ENCODE results near the gene TEX9.
"Not testable (repeated sequence)": the region's sequence is repeated elsewhere in the genome, so short reads cannot be mapped to it uniquely, and the experiment has no call there.

The TEX9 gene

GRCh38 chr15:56358604-56359003 lies 6.6 kb upstream of the TEX9 start:
- Histone ChIP-seq H3K36me3 (ENCODE audit: control insufficient read depth, insufficient read depth, low read length) (no peaks in the 10 kb centered on the region), H3K4me3 (ENCODE audit: low read length) (no peak overlapping the region), H3K9me3 (ENCODE audit: control insufficient read depth, insufficient read depth, low read length) (no peaks in the 10 kb centered on the region), H3K27ac (ENCODE audit: low read length) (no peak overlapping the region), H3K27me3 (ENCODE audit: control insufficient read depth, insufficient read depth, low read length) (no peaks in the 10 kb centered on the region), H3K4me1 (ENCODE audit: control insufficient read depth, insufficient read depth, low read length) (no peaks in the 10 kb centered on the region)
- no CpG with 5 or more reads among the region's 7 CpGs for WGBS (ENCODE audit: insufficient coverage, insufficient read length)
- DNase-seq (ENCODE audit: low read depth, low spot score), result no peak

- Histone ChIP-seq H3K36me3 (ENCODE audit: control insufficient read depth, insufficient read depth, low read length) (no peaks in the 10 kb centered on the region), H3K4me3 (ENCODE audit: low read length) (no peak overlapping the region), H3K9me3 (ENCODE audit: control insufficient read depth, insufficient read depth, low read length) (no peaks in the 10 kb centered on the region), H3K27ac (ENCODE audit: low read length) (no peak overlapping the region), H3K27me3 (ENCODE audit: control insufficient read depth, insufficient read depth, low read length) (no peaks in the 10 kb centered on the region), H3K4me1 (ENCODE audit: control insufficient read depth, insufficient read depth, low read length) (no peaks in the 10 kb centered on the region)
- no peak for DNase-seq (ENCODE audit: low read depth, low spot score)
- no CpG with 5 or more reads among the region's 1 CpG for WGBS (ENCODE audit: insufficient coverage, insufficient read length)
These were observed 3.2 kb upstream of the TEX9 start for GRCh38 chr15:56361987-56362386.

GRCh38 chr15:56366211-56366610 lies 985 bp downstream of the TEX9 start:
- WGBS (ENCODE audit: insufficient coverage, insufficient read length), result no CpG with 5 or more reads among the region's 2 CpGs
- no peak for DNase-seq (ENCODE audit: low read depth, low spot score)

GRCh38 chr15:56367156-56367555 lies 1.9 kb downstream of the TEX9 start:
- H3K27me3 ChIP-seq (ENCODE audit: control insufficient read depth, insufficient read depth, low read length), result no peaks in the 10 kb centered on the region
- DNase-seq (ENCODE audit: low read depth, low spot score), result no peak
- H3K4me3 ChIP-seq (ENCODE audit: low read length), result no peak overlapping the region
- H3K27ac ChIP-seq (ENCODE audit: low read length), result no peak overlapping the region
- H3K9me3 ChIP-seq (ENCODE audit: control insufficient read depth, insufficient read depth, low read length), result no peaks in the 10 kb centered on the region
- H3K4me1 ChIP-seq (ENCODE audit: control insufficient read depth, insufficient read depth, low read length), result no peaks in the 10 kb centered on the region
- no CpG with 5 or more reads among the region's 3 CpGs for WGBS (ENCODE audit: insufficient coverage, insufficient read length)
- H3K36me3 ChIP-seq (ENCODE audit: control insufficient read depth, insufficient read depth, low read length), result no peaks in the 10 kb centered on the region

More at GRCh38 chr15:56366211-56366610, 985 bp downstream of the TEX9 start:
- no peaks in the 10 kb centered on the region for H3K36me3 ChIP-seq (ENCODE audit: control insufficient read depth, insufficient read depth, low read length)
- no peaks in the 10 kb centered on the region for H3K4me1 ChIP-seq (ENCODE audit: control insufficient read depth, insufficient read depth, low read length)
- H3K27me3 ChIP-seq (ENCODE audit: control insufficient read depth, insufficient read depth, low read length), result no peaks in the 10 kb centered on the region
- no peaks in the 10 kb centered on the region for H3K9me3 ChIP-seq (ENCODE audit: control insufficient read depth, insufficient read depth, low read length)
- H3K4me3 ChIP-seq (ENCODE audit: low read length), result peak overlapping the region; percentile 93; the same call in 1 of the 2 replicates
- H3K27ac ChIP-seq (ENCODE audit: low read length), result no peak overlapping the region

- no peak for DNase-seq (ENCODE audit: low read depth, low spot score)
- Histone ChIP-seq H3K4me1 (ENCODE audit: control insufficient read depth, insufficient read depth, low read length) (no peaks in the 10 kb centered on the region), H3K27me3 (ENCODE audit: control insufficient read depth, insufficient read depth, low read length) (no peaks in the 10 kb centered on the region), H3K9me3 (ENCODE audit: control insufficient read depth, insufficient read depth, low read length) (no peaks in the 10 kb centered on the region), H3K36me3 (ENCODE audit: control insufficient read depth, insufficient read depth, low read length) (no peaks in the 10 kb centered on the region), H3K27ac (ENCODE audit: low read length) (no peak overlapping the region), H3K4me3 (ENCODE audit: low read length) (no peak overlapping the region)
- no CpG with 5 or more reads among the region's 4 CpGs for WGBS (ENCODE audit: insufficient coverage, insufficient read length)
These were observed 4.0 kb downstream of the TEX9 start for GRCh38 chr15:56369234-56369633.

- DNase-seq (ENCODE audit: low read depth, low spot score), result no peak
- Histone ChIP-seq H3K27ac (ENCODE audit: low read length) (no peak overlapping the region), H3K4me1 (ENCODE audit: control insufficient read depth, insufficient read depth, low read length) (no peaks in the 10 kb centered on the region), H3K27me3 (ENCODE audit: control insufficient read depth, insufficient read depth, low read length) (no peaks in the 10 kb centered on the region), H3K9me3 (ENCODE audit: control insufficient read depth, insufficient read depth, low read length) (no peaks in the 10 kb centered on the region), H3K4me3 (ENCODE audit: low read length) (no peak overlapping the region), H3K36me3 (ENCODE audit: control insufficient read depth, insufficient read depth, low read length) (no peaks in the 10 kb centered on the region)
- WGBS (ENCODE audit: insufficient coverage, insufficient read length), result no CpG with 5 or more reads among the region's 2 CpGs
These were observed 6.4 kb downstream of the TEX9 start for GRCh38 chr15:56371495-56372147.

- not testable (repeated sequence) for H3K4me1 ChIP-seq (ENCODE audit: control insufficient read depth, insufficient read depth, low read length); H3K36me3 ChIP-seq (ENCODE audit: control insufficient read depth, insufficient read depth, low read length); H3K4me3 ChIP-seq (ENCODE audit: low read length); H3K27me3 ChIP-seq (ENCODE audit: control insufficient read depth, insufficient read depth, low read length); DNase-seq (ENCODE audit: low read depth, low spot score); H3K9me3 ChIP-seq (ENCODE audit: control insufficient read depth, insufficient read depth, low read length); H3K27ac ChIP-seq (ENCODE audit: low read length)
- no CpG with 5 or more reads among the region's 2 CpGs for WGBS (ENCODE audit: insufficient coverage, insufficient read length)
These were observed 9.5 kb downstream of the TEX9 start for GRCh38 chr15:56374693-56375092.

GRCh38 chr15:56377822-56378221 lies 12.6 kb downstream of the TEX9 start:
- WGBS (ENCODE audit: insufficient coverage, insufficient read length), result no CpG with 5 or more reads among the region's 2 CpGs
- not testable (repeated sequence) for H3K4me3 ChIP-seq (ENCODE audit: low read length); H3K4me1 ChIP-seq (ENCODE audit: control insufficient read depth, insufficient read depth, low read length); H3K27me3 ChIP-seq (ENCODE audit: control insufficient read depth, insufficient read depth, low read length); H3K27ac ChIP-seq (ENCODE audit: low read length); H3K9me3 ChIP-seq (ENCODE audit: control insufficient read depth, insufficient read depth, low read length); DNase-seq (ENCODE audit: low read depth, low spot score); H3K36me3 ChIP-seq (ENCODE audit: control insufficient read depth, insufficient read depth, low read length)

- no CpG with 5 or more reads among the region's 3 CpGs for WGBS (ENCODE audit: insufficient coverage, insufficient read length)
These were observed 17.8 kb downstream of the TEX9 start for GRCh38 chr15:56383010-56383409.

GRCh38 chr15:56385908-56386307 lies 20.7 kb downstream of the TEX9 start:
- WGBS (ENCODE audit: insufficient coverage, insufficient read length), result no CpG with 5 or more reads among the region's 3 CpGs
- H3K4me3 ChIP-seq (ENCODE audit: low read length), result no peak overlapping the region
- no peaks in the 10 kb centered on the region for H3K4me1 ChIP-seq (ENCODE audit: control insufficient read depth, insufficient read depth, low read length)
- no peaks in the 10 kb centered on the region for H3K9me3 ChIP-seq (ENCODE audit: control insufficient read depth, insufficient read depth, low read length)
- no peak overlapping the region for H3K27ac ChIP-seq (ENCODE audit: low read length)
- no peaks in the 10 kb centered on the region for H3K27me3 ChIP-seq (ENCODE audit: control insufficient read depth, insufficient read depth, low read length)
- DNase-seq (ENCODE audit: low read depth, low spot score), result no peak
- no peaks in the 10 kb centered on the region for H3K36me3 ChIP-seq (ENCODE audit: control insufficient read depth, insufficient read depth, low read length)

More at GRCh38 chr15:56383010-56383409, 17.8 kb downstream of the TEX9 start:
- no peaks in the 10 kb centered on the region for H3K9me3 ChIP-seq (ENCODE audit: control insufficient read depth, insufficient read depth, low read length)
- H3K27me3 ChIP-seq (ENCODE audit: control insufficient read depth, insufficient read depth, low read length), result no peaks in the 10 kb centered on the region
- H3K4me1 ChIP-seq (ENCODE audit: control insufficient read depth, insufficient read depth, low read length), result no peaks in the 10 kb centered on the region
- H3K4me3 ChIP-seq (ENCODE audit: low read length), result no peak overlapping the region
- no peak overlapping the region for H3K27ac ChIP-seq (ENCODE audit: low read length)
- H3K36me3 ChIP-seq (ENCODE audit: control insufficient read depth, insufficient read depth, low read length), result no peaks in the 10 kb centered on the region
- no peak for DNase-seq (ENCODE audit: low read depth, low spot score)

GRCh38 chr15:56390739-56391267 lies 25.6 kb downstream of the TEX9 start:
- Histone ChIP-seq H3K27me3 (ENCODE audit: control insufficient read depth, insufficient read depth, low read length) (no peaks in the 10 kb centered on the region), H3K4me1 (ENCODE audit: control insufficient read depth, insufficient read depth, low read length) (no peaks in the 10 kb centered on the region), H3K27ac (ENCODE audit: low read length) (no peak overlapping the region), H3K9me3 (ENCODE audit: control insufficient read depth, insufficient read depth, low read length) (no peaks in the 10 kb centered on the region), H3K4me3 (ENCODE audit: low read length) (no peak overlapping the region), H3K36me3 (ENCODE audit: control insufficient read depth, insufficient read depth, low read length) (no peaks in the 10 kb centered on the region)
- no CpG with 5 or more reads among the region's 2 CpGs for WGBS (ENCODE audit: insufficient coverage, insufficient read length)
- DNase-seq (ENCODE audit: low read depth, low spot score), result no peak

All from iPS DF 6.9 (cell line).